NCI-H146 treated with DMSO at 0.1 percent for 48 hours (cell line): ENCODE data around the gene TNFRSF8.

Experiments
- DNase-seq: peaks from one replicate; lab custom pipeline; 2025; ENCODE audit not compliant: unreplicated experiment; lab: John Stamatoyannopoulos, UW

The TNFRSF8 gene

DNA sequence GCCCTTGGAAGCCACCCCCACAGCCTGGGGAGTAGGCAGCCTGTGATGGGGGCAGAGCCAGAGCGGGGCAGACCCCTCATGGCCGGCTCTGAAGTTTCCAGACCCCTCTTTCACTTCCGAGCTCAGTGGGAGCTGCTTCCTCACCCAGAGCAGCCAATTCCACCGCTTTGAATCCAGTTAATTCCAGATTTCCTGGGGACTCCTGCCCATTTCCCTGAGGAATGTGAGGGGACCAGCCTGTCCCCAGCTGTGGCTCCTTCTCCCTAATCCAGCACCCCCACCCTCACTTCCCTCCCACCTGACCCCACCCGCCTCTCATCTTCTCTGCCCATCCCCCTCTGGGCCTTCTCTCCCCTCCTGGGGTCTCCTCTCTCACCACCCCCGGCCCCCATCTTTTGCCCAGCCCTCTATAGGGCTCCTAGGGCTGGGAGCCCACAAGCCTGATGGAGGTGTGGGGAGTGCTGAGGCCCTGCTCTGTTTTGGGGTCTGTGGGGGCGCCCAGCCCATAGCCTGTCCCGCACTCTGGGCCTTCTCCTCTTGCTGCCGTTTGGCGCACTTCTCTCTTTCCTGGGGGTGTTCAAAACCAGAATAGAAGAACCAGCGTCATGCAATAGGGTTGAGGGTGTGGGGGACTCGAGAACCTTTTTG, 77.5 kb downstream of the TNFRSF8 start:
- no peak for DNase-seq

DNA sequence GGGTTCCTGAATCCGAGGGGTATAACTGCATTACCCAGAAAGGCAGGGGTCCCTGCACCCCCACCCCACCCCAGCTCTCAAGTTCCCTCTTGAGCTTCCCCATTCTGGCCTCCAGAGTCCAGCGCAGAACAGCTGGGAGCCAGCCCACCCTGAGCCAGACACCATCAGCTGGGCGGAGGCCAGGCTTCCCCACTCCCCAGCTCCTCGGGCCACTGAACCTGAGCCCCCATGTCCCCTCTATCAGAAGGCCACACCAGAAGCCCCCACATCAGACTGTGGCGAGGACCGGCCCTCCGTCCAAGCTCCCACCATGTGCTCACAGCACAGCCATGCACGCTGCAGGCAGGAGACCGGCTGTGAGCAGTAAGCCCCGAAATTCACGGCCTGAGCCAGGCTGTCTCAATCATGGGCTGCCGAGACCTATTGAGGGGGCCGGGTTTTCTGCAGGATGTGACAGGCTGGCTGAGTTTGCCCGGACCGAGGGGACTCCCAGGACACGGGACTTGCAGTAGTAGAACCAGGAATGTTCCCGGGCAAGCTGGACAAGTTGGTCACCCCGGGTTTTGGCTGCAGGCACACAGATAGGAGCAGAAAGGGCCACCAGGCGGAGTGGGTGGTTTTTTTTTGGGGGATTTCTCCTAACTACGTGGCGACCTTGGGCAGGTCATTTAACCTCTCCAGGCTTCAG, 78.2 kb downstream of the TNFRSF8 start:
- DNase-seq = no peak

DNA sequence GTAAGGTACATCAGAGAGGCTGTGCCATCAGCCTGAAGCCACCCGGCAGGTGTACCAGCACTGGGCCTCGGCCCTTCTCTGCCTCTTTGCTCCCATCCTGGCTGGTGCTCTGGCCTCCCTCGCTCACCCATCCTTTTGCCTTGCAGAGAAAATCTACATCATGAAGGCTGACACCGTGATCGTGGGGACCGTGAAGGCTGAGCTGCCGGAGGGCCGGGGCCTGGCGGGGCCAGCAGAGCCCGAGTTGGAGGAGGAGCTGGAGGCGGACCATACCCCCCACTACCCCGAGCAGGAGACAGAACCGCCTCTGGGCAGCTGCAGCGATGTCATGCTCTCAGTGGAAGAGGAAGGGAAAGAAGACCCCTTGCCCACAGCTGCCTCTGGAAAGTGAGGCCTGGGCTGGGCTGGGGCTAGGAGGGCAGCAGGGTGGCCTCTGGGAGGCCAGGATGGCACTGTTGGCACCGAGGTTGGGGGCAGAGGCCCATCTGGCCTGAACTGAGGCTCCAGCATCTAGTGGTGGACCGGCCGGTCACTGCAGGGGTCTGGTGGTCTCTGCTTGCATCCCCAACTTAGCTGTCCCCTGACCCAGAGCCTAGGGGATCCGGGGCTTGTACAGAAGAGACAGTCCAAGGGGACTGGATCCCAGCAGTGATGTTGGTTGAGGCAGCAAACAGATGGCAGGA, 79.2 kb downstream of the TNFRSF8 start:
- DNase-seq = no peak

DNA sequence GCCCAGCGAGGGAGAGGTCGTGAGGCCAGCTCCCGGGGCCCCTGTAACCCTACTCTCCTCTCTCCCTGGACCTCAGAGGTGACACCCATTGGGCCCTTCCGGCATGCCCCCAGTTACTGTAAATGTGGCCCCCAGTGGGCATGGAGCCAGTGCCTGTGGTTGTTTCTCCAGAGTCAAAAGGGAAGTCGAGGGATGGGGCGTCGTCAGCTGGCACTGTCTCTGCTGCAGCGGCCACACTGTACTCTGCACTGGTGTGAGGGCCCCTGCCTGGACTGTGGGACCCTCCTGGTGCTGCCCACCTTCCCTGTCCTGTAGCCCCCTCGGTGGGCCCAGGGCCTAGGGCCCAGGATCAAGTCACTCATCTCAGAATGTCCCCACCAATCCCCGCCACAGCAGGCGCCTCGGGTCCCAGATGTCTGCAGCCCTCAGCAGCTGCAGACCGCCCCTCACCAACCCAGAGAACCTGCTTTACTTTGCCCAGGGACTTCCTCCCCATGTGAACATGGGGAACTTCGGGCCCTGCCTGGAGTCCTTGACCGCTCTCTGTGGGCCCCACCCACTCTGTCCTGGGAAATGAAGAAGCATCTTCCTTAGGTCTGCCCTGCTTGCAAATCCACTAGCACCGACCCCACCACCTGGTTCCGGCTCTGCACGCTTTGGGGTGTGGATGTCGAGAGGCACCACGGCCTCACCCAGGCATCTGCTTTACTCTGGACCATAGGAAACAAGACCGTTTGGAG, 80.0 kb downstream of the TNFRSF8 start:
- no peak for DNase-seq

DNA sequence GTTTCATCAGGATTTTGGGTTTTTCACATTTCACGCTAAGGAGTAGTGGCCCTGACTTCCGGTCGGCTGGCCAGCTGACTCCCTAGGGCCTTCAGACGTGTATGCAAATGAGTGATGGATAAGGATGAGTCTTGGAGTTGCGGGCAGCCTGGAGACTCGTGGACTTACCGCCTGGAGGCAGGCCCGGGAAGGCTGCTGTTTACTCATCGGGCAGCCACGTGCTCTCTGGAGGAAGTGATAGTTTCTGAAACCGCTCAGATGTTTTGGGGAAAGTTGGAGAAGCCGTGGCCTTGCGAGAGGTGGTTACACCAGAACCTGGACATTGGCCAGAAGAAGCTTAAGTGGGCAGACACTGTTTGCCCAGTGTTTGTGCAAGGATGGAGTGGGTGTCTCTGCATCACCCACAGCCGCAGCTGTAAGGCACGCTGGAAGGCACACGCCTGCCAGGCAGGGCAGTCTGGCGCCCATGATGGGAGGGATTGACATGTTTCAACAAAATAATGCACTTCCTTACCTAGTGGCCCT, 80.6 kb downstream of the TNFRSF8 start:
- no peak for DNase-seq

DNA sequence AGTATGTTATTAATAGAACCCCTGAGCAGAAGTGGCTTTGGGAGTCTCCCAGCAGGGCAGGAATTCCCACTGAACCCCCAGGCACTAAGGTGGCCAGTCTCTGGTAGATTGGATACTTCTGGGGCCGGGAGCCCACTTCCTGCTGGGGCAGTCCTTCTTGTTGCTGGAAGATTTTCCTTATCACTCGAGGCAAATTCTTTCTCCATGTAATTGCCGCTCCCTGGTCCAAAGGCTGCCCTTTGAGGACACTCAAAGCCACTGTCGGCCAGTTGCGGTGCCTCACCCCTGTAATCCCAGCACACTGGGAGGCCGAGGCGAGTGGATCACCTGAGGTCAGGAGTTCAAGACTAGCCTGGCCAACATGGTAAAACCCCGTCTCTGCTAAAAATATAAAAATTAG, 81.1 kb downstream of the TNFRSF8 start:
- DNase-seq = no peak

DNA sequence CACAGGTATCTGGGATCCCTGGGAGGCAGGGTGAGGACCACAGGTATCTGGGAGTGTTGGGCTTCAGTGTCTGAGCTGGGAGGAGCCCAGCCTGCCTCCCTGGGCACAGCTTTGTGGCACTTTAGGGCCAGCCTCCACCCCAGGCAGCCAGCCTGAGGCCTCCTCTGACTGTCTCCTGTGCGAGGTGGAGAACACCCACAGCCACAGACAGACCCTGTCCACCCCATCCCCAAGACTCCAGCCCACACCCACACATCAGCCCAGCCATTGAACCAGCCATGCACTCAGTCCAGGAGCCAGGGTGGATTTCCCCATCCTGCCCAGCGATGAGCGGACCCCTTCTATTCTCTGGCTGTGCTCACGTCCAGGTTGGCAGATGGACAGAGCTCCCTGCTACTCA, 81.9 kb downstream of the TNFRSF8 start:
- DNase-seq = no peak

DNA sequence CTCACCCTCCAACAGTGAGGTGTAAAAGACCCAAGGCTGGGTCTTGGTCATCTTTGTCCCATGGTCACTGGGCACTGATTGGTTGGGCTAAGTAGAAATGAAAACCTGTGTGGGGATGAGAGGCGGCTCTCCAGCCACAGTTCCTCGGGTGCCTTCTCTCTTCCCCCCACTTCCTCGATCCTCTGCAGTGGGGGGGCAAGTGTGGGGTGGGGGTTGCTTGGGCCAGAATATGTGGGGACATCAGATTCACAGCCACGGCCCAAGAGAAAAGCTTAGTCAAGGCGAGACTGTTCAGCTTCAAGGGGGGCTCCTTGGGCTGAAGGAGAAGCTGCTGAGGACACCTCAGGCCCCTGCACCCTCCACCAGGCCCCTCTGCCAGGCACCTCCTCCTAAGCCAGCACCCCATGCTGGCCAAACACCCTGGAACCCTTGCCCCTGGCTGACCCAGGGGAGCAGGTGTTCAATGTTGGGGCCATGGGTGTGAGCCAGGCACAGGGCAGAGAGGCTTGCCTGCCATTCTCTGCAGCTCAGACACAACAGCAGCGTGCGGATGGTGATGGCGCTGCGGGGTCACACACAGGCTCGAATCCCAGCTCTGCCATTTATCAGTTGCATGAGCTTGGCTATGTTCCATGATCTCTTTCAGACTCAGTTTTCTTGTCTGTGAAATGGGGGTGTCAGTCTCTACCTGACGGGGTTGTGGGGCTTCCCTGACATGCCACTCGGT, 82.7 kb downstream of the TNFRSF8 start:
- no peak for DNase-seq

DNA sequence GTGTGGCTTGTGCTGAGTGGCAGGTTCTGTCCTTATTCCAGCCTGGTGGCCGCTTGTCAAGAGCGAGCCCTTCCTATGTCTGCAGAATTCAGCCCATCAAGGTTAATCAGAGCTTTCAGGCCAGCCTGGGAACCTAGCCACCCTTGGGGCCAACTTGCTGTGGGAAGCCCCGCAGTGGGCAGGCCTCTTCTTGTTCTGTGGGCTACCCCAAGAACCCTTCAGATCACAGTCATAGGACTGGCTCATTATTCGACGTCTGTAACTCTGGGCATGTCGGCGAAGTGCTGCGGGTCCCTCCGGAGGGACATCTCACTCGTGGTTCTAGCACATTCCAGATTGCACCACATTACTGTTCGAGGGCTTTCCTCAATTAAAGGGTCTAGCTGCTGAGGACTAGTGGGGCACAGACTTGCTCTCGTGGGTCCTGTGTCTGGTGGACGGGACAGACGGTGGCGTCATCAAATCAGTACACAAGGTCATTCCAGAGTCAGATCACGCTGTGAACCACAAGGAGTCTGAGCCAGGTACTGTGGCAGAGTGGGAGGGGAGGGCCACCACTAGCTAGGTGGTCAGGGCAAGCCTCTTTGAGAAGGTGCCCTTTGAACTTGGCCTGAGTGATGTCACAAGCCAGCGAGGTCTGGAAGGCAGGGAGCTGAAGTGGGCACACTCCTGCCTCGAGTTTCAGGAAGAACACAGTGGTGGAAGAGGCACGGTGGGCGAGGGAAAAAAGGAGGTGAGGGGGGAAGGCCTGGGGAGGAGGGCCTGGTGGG, 83.4 kb downstream of the TNFRSF8 start:
- DNase-seq = no peak

DNA sequence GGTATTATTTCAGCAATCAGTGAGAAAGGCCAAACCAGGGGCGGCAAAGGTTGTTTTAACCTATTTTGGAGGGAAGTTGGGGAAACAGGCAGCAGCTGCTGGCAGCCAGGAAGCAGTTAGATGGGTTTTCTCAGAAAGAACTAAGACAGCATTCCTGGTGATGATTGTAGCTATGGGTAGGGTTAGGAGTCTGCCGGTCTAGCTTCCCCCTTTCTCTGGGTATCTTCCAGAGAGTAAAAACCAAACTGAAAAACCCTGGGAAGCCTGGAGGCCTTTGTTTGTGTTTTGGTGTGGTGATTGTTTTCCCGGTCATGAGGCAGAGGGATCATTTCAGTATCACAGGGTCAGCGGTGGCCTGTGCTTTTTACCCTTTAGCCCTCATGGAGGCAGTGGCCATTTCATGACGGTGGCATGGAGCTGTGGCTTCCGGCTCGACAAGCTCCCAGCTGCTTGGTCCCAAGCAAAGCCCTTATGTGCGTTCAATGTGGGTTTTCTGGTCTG, 84.1 kb downstream of the TNFRSF8 start:
- DNase-seq = no peak

DNA sequence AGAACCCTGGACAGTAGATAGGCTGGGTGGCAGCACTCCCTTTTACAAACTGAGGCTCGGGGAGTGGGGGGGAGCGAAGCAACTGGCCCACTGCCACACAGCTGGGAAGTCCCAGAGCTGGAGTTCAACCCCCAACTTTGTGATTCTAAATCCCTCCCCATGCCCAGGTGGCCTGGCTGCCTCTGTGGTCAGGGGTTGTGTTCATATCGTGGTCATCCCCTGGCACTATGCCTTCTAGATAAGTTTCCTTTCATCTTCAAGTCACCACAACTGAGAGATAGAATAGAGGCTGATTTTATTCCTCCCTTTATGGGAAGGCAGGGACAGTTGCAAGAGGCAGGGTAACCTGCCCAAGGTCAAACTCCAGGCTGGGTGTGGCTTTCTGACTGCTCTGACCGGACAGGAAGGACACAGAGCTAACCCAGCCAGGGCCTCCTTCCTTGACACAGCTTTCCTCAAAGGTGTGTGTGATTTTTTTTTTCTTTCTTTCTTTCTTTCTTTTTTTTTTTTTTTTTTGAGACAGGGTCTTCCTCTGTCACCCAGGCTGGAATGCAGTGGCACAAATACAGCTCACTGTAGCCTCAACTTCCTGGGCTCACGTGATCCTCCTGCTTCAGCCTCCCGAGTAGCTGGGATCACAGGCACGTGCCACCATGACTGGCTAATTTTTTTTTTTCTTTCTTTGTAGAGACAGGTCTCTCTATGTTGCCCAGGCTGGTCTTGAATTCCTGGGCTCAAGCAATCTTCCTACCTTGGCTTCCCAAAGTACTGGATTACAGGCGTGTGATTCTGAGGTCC, 85.3 kb downstream of the TNFRSF8 start:
- DNase-seq = no peak

DNA sequence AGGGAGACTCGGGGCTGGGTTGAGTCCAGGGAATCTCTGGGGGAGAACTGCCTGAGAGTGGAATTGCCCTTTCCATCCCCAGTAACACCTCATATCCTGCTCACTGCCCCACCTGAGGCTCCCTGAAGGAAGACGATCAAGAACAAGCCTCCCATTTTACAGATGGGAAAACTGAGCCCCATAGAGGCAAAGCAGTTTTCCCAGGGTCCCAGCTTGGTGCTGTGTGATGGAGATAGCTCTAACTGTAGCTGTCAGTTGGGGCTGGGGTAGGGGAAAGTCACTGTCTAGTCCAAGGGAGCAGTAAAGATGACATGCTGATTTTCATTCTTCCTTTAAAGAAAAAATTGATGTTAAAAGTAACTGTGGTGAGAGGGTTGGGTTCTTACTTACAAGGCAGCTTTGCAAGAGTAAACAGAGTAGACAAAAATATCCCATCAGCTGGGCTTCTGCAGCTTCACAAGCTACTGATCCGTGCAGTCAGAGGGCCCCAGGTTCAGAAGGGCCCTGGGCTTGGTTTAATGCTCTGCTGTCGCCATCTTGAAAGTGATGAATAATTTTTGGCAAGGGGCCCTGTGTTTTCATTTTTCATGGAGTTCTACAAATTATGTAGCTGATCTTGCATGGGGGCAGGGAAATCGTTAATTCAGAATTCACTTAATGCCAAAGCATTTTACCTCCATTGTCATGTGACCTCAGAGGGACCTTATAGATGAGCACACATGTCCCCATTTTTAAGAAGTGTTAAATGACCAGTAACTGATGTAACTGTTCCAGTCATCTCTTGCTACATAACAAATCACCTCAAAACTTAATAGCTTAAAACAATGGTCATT, 86.1 kb downstream of the TNFRSF8 start:
- DNase-seq = no peak

DNA sequence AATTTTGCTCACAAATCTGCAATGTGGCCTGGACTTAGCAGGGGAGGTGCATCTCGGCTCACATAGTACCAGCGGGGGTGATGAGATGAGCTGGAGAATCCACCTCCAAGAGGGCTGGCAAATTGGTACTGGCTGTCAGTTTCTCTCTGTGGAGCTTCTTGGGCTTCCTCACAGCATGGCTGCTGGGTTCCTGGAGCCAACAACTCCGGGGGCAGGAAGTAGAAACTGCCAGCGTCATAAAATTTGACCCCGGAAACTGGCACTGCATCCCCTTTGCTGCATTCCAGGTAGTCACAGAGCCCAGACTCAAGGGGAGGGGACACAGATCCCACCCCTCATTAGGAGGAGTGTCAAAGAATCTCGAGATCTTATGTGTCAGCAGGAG, 86.7 kb downstream of the TNFRSF8 start:
- DNase-seq = no peak

DNA sequence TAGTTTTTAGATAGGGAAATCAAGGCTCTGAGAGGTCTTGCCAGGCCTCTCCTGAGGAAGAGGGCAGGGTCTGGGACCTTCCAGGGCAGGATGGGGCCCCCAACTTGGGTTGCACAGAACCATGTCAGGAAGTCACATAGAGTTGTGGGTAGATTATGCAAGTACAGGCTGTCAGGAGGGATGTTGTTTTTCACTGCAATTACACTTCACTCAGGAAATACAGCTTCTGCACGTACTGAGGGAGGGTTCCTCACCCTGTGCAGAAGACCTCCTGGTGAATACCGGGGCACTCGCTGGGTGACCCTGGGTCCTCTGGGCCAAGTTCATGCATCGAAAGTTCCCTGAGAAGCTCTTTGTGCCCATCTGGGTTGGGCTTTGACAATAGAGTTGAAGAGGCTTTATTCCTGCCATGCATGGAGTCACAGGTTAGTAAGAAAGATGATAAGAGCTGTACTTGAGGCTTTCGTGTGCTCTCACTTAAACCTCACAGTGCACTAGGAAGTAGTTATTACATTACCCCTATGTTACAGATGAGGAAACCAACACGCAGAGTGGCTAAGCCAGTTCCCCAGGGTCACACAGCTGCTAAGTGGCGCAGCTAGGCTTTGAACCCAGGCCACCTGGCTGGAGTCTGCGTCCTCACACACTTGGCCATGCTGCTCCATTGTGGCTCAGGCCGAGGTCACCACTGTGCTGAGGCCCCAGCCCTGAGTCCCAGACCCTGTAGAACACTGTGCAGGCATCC, 87.5 kb downstream of the TNFRSF8 start:
- no peak for DNase-seq

DNA sequence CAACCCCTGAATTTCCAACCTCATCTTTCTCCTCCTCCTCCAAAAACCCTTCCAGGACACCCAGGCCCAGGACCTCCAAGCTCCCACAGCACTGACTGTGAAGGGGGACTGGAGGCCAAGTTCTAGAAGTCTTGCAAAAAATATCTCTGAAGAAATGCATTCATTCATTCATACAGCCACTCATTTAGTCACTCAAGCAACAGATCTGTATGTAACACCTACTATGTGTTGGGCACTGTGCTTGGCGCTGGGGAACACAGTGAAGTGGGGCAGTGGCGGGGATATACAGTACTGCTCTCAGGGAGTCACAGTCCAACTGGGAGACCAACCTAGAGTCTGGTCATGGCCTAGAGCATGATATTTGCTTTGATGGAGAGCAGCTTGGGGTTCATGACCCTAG, 88.4 kb downstream of the TNFRSF8 start:
- no peak for DNase-seq

DNA sequence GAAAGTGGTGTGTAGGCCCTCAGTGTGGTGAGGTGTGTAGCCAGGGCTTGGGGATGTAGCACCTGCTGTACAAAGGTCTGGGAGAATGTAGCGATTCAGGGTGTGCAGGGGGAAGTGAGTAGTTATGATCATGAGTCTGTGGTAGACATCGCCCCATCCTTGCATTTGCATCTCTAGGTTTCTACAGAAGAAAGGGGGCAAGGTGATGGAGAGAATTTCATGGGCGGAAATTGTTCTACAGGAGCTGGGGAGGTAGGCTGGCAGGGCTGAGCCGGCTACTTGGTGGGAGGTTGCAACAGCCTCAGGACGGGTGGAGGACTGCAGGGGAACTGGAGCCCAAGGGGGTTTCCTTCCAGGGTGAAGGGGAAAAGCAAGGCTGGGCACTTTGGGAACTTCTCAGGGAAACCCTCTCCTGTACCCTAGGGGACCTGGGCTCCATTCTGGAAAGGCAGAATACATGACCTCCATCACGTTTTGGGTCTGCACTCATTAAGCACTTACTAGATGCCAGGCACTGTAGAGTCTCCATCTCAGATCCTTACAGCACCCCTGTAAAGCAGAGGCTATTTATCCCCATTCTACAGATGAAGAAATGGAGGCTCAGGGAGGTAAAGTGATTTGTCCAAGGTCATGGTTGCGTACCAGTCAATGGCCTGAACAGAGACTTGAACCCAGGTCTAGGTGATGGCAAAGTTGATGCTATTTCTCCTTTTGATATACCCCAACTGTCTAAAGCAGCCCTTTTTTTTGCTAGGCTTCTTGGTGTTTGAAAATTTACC, 89.2 kb downstream of the TNFRSF8 start:
- DNase-seq = no peak
